H9 (cell line): Measurements from ENCODE around the gene TAOK3. TPM values are rescaled to one million over a fixed set of nuclear protein-coding genes. Genes with fewer than 3 reads are reported as not detected.

Experiments
- DNase-seq: peaks from one replicate; pipeline ENCODE4 v3.0.0-alpha.2; 2017
- H2AFZ ChIP-seq: one replicate; pipeline ENCODE4 v1.6.1; 2013; ENCODE audit warnings: mild to moderate bottlenecking, low read length, control low read depth, moderate library complexity
- H2AK5ac ChIP-seq: 2 replicates; pipeline ENCODE4 v1.6.1; 2013; ENCODE audit warnings: low read length, control low read depth, mixed read lengths; ENCODE audit not compliant: insufficient read length
- H2BK120ac ChIP-seq: one replicate; pipeline ENCODE4 v1.6.1; 2013; ENCODE audit warnings: low read depth, mild to moderate bottlenecking, low read length, control low read depth, inconsistent platforms; ENCODE audit not compliant: poor library complexity, severe bottlenecking
- H2BK12ac ChIP-seq: 2 replicates; pipeline ENCODE4 v1.6.1; 2013; ENCODE audit warnings: low read length, control low read depth, mixed read lengths, low read depth; ENCODE audit not compliant: insufficient read length
- H2BK15ac ChIP-seq: 2 replicates; pipeline ENCODE4 v1.6.1; 2013; ENCODE audit warnings: low read depth, low read length, control low read depth
- H2BK20ac ChIP-seq: one replicate; pipeline ENCODE4 v1.6.1; 2013; ENCODE audit warnings: low read depth, mild to moderate bottlenecking, low read length, control low read depth, inconsistent platforms; ENCODE audit not compliant: poor library complexity, severe bottlenecking
- H2BK5ac ChIP-seq: 2 replicates; pipeline ENCODE4 v1.6.1; 2013; ENCODE audit warnings: low read length, control low read depth, mixed read lengths; ENCODE audit not compliant: insufficient read length
- H3K14ac ChIP-seq: 2 replicates; pipeline ENCODE4 v1.6.1; 2013; ENCODE audit warnings: low read length, control low read depth; ENCODE audit not compliant: insufficient read depth
- H3K18ac ChIP-seq: 2 replicates; pipeline ENCODE4 v1.6.1; 2013; ENCODE audit warnings: low read depth, mild to moderate bottlenecking, mixed read lengths, low read length, control low read depth; ENCODE audit not compliant: insufficient read length
- H3K23ac ChIP-seq: 2 replicates; pipeline ENCODE4 v1.6.1; 2013; ENCODE audit warnings: low read length, control low read depth, mixed read lengths, low read depth; ENCODE audit not compliant: insufficient read length
- H3K23me2 ChIP-seq: 2 replicates; pipeline ENCODE4 v1.6.1; 2013; ENCODE audit warnings: low read depth, mild to moderate bottlenecking, mixed read lengths, low read length, control low read depth; ENCODE audit not compliant: insufficient read length, poor library complexity, severe bottlenecking
- H3K27ac ChIP-seq: 2 replicates; pipeline ENCODE4 v1.5.1; 2013; ENCODE audit warnings: low read length, control low read depth, mixed read lengths, low read depth; ENCODE audit not compliant: insufficient read length
- H3K27me3 ChIP-seq: 2 replicates; pipeline ENCODE4 v1.6.1; 2013; ENCODE audit warnings: low read length, control low read depth, inconsistent platforms; ENCODE audit not compliant: insufficient read depth
- H3K4ac ChIP-seq: 2 replicates; pipeline ENCODE4 v1.6.1; 2013; ENCODE audit warnings: low read depth, mild to moderate bottlenecking, control low read depth, inconsistent platforms, low read length, moderate library complexity
- H3K4me1 ChIP-seq: 2 replicates; pipeline ENCODE4 v1.6.1; 2013; ENCODE audit warnings: low read length, control low read depth, inconsistent platforms; ENCODE audit not compliant: insufficient read depth
- H3K4me2 ChIP-seq: 2 replicates; pipeline ENCODE4 v1.6.1; 2013; ENCODE audit warnings: low read length, control low read depth, mixed read lengths; ENCODE audit not compliant: insufficient read length, insufficient read depth
- H3K56ac ChIP-seq: 2 replicates; pipeline ENCODE4 v1.6.1; 2013; ENCODE audit warnings: low read depth, mild to moderate bottlenecking, mixed read lengths, low read length, control low read depth; ENCODE audit not compliant: insufficient read length
- H3K79me1 ChIP-seq: 2 replicates; pipeline ENCODE4 v1.6.1; 2013; ENCODE audit warnings: low read depth, mild to moderate bottlenecking, moderate library complexity, low read length, control low read depth, inconsistent platforms; ENCODE audit not compliant: insufficient read depth, poor library complexity, severe bottlenecking
- H3K79me2 ChIP-seq: 2 replicates; pipeline ENCODE4 v1.6.1; 2013; ENCODE audit warnings: low read length, control low read depth, inconsistent platforms; ENCODE audit not compliant: insufficient read depth
- H3K9ac ChIP-seq: 2 replicates; pipeline ENCODE4 v1.6.1; 2013; ENCODE audit warnings: low read length, control low read depth, mixed read lengths; ENCODE audit not compliant: insufficient read length; ENCODE audit errors: extremely low read depth
- H3K9me3 ChIP-seq: one replicate; pipeline ENCODE4 v1.6.1; 2013; ENCODE audit warnings: low read depth, low read length, inconsistent platforms; ENCODE audit not compliant: control insufficient read depth
- H3T11ph ChIP-seq: one replicate; pipeline ENCODE4 v1.6.1; 2013; ENCODE audit warnings: mild to moderate bottlenecking, low read length, control low read depth, inconsistent platforms
- H4K20me1 ChIP-seq: one replicate; pipeline ENCODE4 v1.6.1; 2013; ENCODE audit not compliant: control insufficient read depth, insufficient read length, insufficient read depth
- H4K5ac ChIP-seq: 2 replicates; pipeline ENCODE4 v1.6.1; 2013; ENCODE audit warnings: low read depth, mild to moderate bottlenecking, mixed read lengths, low read length, control low read depth; ENCODE audit not compliant: insufficient read length
- H4K8ac ChIP-seq: replicated peaks from 2 replicates; pipeline ENCODE4 v1.6.1; 2013; ENCODE audit warnings: low read length, control low read depth, mixed read lengths, low read depth; ENCODE audit not compliant: insufficient read length
- H4K91ac ChIP-seq: 2 replicates; pipeline ENCODE4 v1.6.1; 2013; ENCODE audit warnings: low read depth, mild to moderate bottlenecking, moderate library complexity, mixed read lengths, low read length, control low read depth; ENCODE audit not compliant: insufficient read length
- H3K27ac Mint-ChIP-seq, 3 experiments: 2 replicates in 2 of 3; 3 replicates in 1 of 3; pipeline ENCODE4 v1.8.0; 2020 to 2021; ENCODE audit warnings: mixed read lengths in 3 of 3, mild to moderate bottlenecking in 1 of 3, moderate library complexity in 1 of 3
- H3K27me3 Mint-ChIP-seq: 2 replicates; pipeline ENCODE4 v1.8.0; 2021; ENCODE audit warnings: low read depth, mild to moderate bottlenecking, moderate library complexity, mixed read lengths
- H3K36me3 Mint-ChIP-seq, 3 experiments: 2 replicates in 2 of 3; 3 replicates in 1 of 3; pipeline ENCODE4 v1.8.0; 2020 to 2021; ENCODE audit warnings: low read depth in 3 of 3, mixed read lengths in 3 of 3; ENCODE audit not compliant: insufficient read depth in 1 of 3
- H3K4me1 Mint-ChIP-seq, 2 experiments: 2 replicates each; pipeline ENCODE4 v1.8.0; 2020; ENCODE audit warnings: mixed read lengths in 2 of 2
- H3K4me3 Mint-ChIP-seq, 2 experiments: 2 replicates in 1 of 2; 3 replicates in 1 of 2; pipeline ENCODE4 v1.8.0; 2020 to 2021; ENCODE audit warnings: mild to moderate bottlenecking in 2 of 2, mixed read lengths in 2 of 2, moderate library complexity in 1 of 2
- H3K9me3 Mint-ChIP-seq, 2 experiments: 2 replicates in 1 of 2; 3 replicates in 1 of 2; pipeline ENCODE4 v1.8.0; 2020; ENCODE audit warnings: mild to moderate bottlenecking in 2 of 2, mixed read lengths in 2 of 2, moderate library complexity in 1 of 2
- WGBS: extraction: QIAGEN DNeasy Blood & Tissue Kit; methylation state at CpG from one replicate; pipeline ENCODE4 v1.1.7; 2013; ENCODE audit warnings: missing lambda C conversion rate, low lambda C conversion rate, mixed read lengths; ENCODE audit not compliant: insufficient read length; ENCODE audit errors: extremely low coverage; 5-methylcytosine and 5-hydroxymethylcytosine counted together
- total RNA-seq: library from RNA; stranded (reverse); gene quantifications from 2 replicates; pipeline ENCODE4 v1.2.1, GENCODE V29; 2021
- TF ChIP-seq, protein P1 (sequence below): fragments of 200-600 bp; sonication (generic); conservative IDR thresholded peaks from 3 replicates; pipeline ENCODE4 v1.8.0; 2021; ENCODE audit warnings: antibody characterized with exemption, mild to moderate bottlenecking

Gene TAOK3
- total RNA-seq, 1 experiment from 2014 or later, result 5.2 TPM

DNA sequence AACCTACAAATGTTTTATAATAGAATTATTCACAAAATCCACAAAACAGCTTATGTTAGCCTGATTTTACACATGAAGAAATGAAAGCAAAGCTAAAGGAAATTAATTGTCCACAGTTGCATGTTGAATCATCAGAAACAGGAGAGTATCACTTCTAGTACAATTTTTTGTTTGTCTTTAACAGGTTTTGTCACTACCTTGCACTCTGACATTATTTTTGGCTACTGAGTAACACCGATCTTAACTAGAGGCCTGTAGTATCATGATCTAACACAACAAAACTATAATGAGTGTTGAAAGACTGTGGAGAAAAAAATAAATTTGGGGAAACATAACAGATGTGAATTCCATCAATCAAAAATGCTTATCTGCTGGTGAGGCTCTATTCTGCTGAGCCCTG, 60.1 kb downstream of the TAOK3 start:
- Histone ChIP-seq H2BK20ac (no peak overlapping the region), H3T11ph (no peak overlapping the region), H3K4ac (no peak overlapping the region), H4K8ac (no peak overlapping the region), H3K23me2 (no peaks in the 10 kb centered on the region), H3K27ac (no peak overlapping the region), H3K23ac (no peak overlapping the region), H3K9me3 (no peaks in the 10 kb centered on the region), H3K79me2 (no peaks in the 10 kb centered on the region), H3K27me3 (no peaks in the 10 kb centered on the region), H2BK5ac (no peak overlapping the region), H4K5ac (no peak overlapping the region), H3K79me1 (no peaks in the 10 kb centered on the region), H4K91ac (no peak overlapping the region), H2BK12ac (no peak overlapping the region), H3K4me1 (no peaks in the 10 kb centered on the region), H3K4me2 (no peak overlapping the region), H2BK120ac (no peak overlapping the region), H3K14ac (no peak overlapping the region), H2BK15ac (no peak overlapping the region), H2AFZ (no peak overlapping the region), H3K56ac (no peak overlapping the region), H2AK5ac (no peak overlapping the region), H3K18ac (no peak overlapping the region), H3K9ac (no peak overlapping the region), H4K20me1 (no peaks in the 10 kb centered on the region)
- no peaks in the 10 kb centered on the region for H3K36me3 Mint-ChIP-seq
- no peak overlapping the region for H3K4me3 Mint-ChIP-seq
- H3K27ac Mint-ChIP-seq, result no peak overlapping the region
- TF ChIP-seq, protein P1, sequence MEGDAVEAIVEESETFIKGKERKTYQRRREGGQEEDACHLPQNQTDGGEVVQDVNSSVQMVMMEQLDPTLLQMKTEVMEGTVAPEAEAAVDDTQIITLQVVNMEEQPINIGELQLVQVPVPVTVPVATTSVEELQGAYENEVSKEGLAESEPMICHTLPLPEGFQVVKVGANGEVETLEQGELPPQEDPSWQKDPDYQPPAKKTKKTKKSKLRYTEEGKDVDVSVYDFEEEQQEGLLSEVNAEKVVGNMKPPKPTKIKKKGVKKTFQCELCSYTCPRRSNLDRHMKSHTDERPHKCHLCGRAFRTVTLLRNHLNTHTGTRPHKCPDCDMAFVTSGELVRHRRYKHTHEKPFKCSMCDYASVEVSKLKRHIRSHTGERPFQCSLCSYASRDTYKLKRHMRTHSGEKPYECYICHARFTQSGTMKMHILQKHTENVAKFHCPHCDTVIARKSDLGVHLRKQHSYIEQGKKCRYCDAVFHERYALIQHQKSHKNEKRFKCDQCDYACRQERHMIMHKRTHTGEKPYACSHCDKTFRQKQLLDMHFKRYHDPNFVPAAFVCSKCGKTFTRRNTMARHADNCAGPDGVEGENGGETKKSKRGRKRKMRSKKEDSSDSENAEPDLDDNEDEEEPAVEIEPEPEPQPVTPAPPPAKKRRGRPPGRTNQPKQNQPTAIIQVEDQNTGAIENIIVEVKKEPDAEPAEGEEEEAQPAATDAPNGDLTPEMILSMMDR, result no peak
- WGBS, result no CpG with 5 or more reads among the region's 1 CpG
- H3K27me3 Mint-ChIP-seq, result no peaks in the 10 kb centered on the region
- DNase-seq, result no peak
- H3K4me1 Mint-ChIP-seq, result peaks cover 3 to 4% of the 10 kb centered on the region in 2 experiments; a peak in 3 of 4 replicates
- no peaks in the 10 kb centered on the region for H3K9me3 Mint-ChIP-seq
